ENCODE measurements around the gene PSMA2.

GRCh38 chr7:42934291-42934690, 2.3 kb upstream of the PSMA2 start:
- TF ChIP-seq CTCF (IDR thresholded peaks at IDR 0.05 in 8 of 11, conservative IDR thresholded peaks at IDR 0.05 in 3 of 11) (no peak), POLR2AphosphoS5 (IDR thresholded peaks at IDR 0.05) (no peak), POLR2A (IDR thresholded peaks at IDR 0.05) (no peak)
